ENCODE results near the gene GNE. TPM values are rescaled to one million over a fixed set of nuclear protein-coding genes. Genes with fewer than 3 reads are reported as not detected.

Gene GNE
- total and polyA plus RNA-seq, 2 experiments from 2014 or later, result 2.2 to 15.7 TPM

DNA sequence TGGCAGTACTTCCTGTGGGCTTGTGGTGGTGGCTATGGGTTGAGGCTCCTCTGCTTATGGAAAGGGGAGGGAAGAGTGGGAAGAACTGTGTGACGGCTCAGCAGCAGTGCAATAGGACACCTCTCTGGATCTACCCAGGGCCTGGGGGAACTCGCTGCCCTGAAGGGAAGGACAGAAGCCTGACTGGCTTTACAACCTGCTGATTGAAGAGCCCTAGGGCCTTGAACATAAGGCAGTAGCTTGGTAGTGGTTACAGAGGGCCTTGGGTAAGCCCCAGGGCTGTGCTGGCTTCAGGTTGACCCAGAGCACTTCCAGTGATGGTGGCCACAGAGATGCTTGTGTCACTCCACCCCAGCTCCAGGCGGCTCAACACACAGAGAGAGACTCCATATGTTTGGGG is 83.5 kb downstream of the GNE start (continued):
- TF ChIP-seq, protein P1, sequence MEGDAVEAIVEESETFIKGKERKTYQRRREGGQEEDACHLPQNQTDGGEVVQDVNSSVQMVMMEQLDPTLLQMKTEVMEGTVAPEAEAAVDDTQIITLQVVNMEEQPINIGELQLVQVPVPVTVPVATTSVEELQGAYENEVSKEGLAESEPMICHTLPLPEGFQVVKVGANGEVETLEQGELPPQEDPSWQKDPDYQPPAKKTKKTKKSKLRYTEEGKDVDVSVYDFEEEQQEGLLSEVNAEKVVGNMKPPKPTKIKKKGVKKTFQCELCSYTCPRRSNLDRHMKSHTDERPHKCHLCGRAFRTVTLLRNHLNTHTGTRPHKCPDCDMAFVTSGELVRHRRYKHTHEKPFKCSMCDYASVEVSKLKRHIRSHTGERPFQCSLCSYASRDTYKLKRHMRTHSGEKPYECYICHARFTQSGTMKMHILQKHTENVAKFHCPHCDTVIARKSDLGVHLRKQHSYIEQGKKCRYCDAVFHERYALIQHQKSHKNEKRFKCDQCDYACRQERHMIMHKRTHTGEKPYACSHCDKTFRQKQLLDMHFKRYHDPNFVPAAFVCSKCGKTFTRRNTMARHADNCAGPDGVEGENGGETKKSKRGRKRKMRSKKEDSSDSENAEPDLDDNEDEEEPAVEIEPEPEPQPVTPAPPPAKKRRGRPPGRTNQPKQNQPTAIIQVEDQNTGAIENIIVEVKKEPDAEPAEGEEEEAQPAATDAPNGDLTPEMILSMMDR (conservative IDR thresholded peaks at IDR 0.05; ENCODE audit: low read depth in 2 of 2), result no peak

DNA sequence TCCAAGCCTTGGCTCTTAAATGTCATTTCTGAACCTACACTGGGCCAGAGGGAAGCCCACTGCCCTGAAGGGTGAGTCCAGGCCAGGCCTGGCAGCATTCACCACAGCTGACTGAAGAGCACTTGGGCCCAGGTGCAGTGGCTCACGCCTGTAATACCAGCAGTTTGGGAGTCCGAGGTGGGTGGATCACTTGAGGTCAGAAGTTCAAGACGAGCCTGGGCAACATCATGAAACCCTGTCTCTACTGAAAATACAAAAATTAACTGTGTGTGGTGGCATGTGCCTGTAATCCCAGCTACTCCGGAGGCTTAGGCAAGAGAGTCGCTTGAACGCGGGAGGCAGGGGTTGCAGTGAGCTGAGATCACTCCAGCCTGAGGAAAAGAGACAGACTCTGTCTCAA is 84.0 kb downstream of the GNE start:
- Histone ChIP-seq H3K27me3 (ENCODE audit: insufficient read depth) (no peaks in the 10 kb centered on the region), H2AFZ (no peak overlapping the region), H3K36me3 (ENCODE audit: insufficient read depth) (no peaks in the 10 kb centered on the region), H3K4me2 (no peak overlapping the region), H3K79me2 (replicated peaks; ENCODE audit: insufficient read depth) (no peaks in the 10 kb centered on the region), H3F3A (replicated peaks; ENCODE audit: low read depth) (no peaks in the 10 kb centered on the region), H3K27ac (ENCODE audit: low read depth) (no peak overlapping the region), H4K20me1 (replicated peaks; ENCODE audit: insufficient read depth) (no peaks in the 10 kb centered on the region), H3K9me2 (ENCODE audit: insufficient read depth) (0 out of 2 replicates have a peak, but pooled peaks cover 2% of the 10 kb centered on the region), H3K4me1 (ENCODE audit: insufficient read depth) (no peaks in the 10 kb centered on the region), H3K4me3 (no peak overlapping the region)
- H3K27ac Mint-ChIP-seq, result no peak overlapping the region
- H3K36me3 Mint-ChIP-seq (ENCODE audit: low read depth), result no peaks in the 10 kb centered on the region
- H3K4me1 Mint-ChIP-seq, result peaks cover 4% of the 10 kb centered on the region; the same call in 2 of the 3 replicates
- no peak overlapping the region for H3K4me3 Mint-ChIP-seq
- peaks cover 4% of the 10 kb centered on the region for H3K27me3 Mint-ChIP-seq (ENCODE audit: insufficient read depth, low read depth, poor library complexity)
- TF ChIP-seq, protein P2, sequence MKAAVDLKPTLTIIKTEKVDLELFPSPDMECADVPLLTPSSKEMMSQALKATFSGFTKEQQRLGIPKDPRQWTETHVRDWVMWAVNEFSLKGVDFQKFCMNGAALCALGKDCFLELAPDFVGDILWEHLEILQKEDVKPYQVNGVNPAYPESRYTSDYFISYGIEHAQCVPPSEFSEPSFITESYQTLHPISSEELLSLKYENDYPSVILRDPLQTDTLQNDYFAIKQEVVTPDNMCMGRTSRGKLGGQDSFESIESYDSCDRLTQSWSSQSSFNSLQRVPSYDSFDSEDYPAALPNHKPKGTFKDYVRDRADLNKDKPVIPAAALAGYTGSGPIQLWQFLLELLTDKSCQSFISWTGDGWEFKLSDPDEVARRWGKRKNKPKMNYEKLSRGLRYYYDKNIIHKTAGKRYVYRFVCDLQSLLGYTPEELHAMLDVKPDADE (IDR thresholded peaks at IDR 0.05), result no peak
- TF ChIP-seq EZH2phosphoT487 (IDR thresholded peaks at IDR 0.05; ENCODE audit: unreplicated experiment), result no peak
- no peak for TF ChIP-seq POLR2AphosphoS5 (IDR thresholded peaks at IDR 0.05; ENCODE audit: low read depth)
- no peak for TF ChIP-seq ZNF331 (CRISPR knock-in tag; IDR thresholded peaks at IDR 0.05; ENCODE audit: low read depth)
- TF ChIP-seq, protein P1 (conservative IDR thresholded peaks at IDR 0.05; ENCODE audit: low read depth in 2 of 2), result no peak
- no peak for TF ChIP-seq JUNB (IDR thresholded peaks at IDR 0.05; ENCODE audit: unreplicated experiment)
- TF ChIP-seq CREB1 (CRISPR knock-in tag; IDR thresholded peaks at IDR 0.05; ENCODE audit: low read depth), result no peak
- TF ChIP-seq NANOG (IDR thresholded peaks at IDR 0.05; ENCODE audit: borderline replicate concordance), result no peak
- no peak for TF ChIP-seq EZH2 (IDR thresholded peaks at IDR 0.05; ENCODE audit: low read depth, unreplicated experiment)
- TF ChIP-seq STAT1 (IDR thresholded peaks at IDR 0.05; ENCODE audit: unreplicated experiment), result no peak
- TF ChIP-seq, protein P3, sequence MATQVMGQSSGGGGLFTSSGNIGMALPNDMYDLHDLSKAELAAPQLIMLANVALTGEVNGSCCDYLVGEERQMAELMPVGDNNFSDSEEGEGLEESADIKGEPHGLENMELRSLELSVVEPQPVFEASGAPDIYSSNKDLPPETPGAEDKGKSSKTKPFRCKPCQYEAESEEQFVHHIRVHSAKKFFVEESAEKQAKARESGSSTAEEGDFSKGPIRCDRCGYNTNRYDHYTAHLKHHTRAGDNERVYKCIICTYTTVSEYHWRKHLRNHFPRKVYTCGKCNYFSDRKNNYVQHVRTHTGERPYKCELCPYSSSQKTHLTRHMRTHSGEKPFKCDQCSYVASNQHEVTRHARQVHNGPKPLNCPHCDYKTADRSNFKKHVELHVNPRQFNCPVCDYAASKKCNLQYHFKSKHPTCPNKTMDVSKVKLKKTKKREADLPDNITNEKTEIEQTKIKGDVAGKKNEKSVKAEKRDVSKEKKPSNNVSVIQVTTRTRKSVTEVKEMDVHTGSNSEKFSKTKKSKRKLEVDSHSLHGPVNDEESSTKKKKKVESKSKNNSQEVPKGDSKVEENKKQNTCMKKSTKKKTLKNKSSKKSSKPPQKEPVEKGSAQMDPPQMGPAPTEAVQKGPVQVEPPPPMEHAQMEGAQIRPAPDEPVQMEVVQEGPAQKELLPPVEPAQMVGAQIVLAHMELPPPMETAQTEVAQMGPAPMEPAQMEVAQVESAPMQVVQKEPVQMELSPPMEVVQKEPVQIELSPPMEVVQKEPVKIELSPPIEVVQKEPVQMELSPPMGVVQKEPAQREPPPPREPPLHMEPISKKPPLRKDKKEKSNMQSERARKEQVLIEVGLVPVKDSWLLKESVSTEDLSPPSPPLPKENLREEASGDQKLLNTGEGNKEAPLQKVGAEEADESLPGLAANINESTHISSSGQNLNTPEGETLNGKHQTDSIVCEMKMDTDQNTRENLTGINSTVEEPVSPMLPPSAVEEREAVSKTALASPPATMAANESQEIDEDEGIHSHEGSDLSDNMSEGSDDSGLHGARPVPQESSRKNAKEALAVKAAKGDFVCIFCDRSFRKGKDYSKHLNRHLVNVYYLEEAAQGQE (IDR thresholded peaks at IDR 0.05; ENCODE audit: unreplicated experiment), result no peak
- H3K9me3 Mint-ChIP-seq, result peaks cover 7% of the 10 kb centered on the region; the same call in 2 of the 3 replicates
- no peak for DNase-seq (ENCODE audit: low spot score)
- ATAC-seq, result no peak; the same call in 2 of the 3 replicates

Data from GM23338 (cell line).